Nephron progenitor cell (in vitro differentiated cells): Measurements from ENCODE around the gene SLAMF9.

Source experiments
- DNase-seq: peaks from one replicate; pipeline ENCODE4 v3.0.0; 2021
- H3K27ac Mint-ChIP-seq: 2 replicates; pipeline ENCODE4 v1.8.0; 2021; ENCODE audit warnings: mild to moderate bottlenecking, moderate library complexity, mixed read lengths
- H3K27me3 Mint-ChIP-seq: 2 replicates; pipeline ENCODE4 v1.8.0; 2021; ENCODE audit warnings: mild to moderate bottlenecking, low read depth, mixed read lengths; ENCODE audit not compliant: poor library complexity
- H3K36me3 Mint-ChIP-seq: 2 replicates; pipeline ENCODE4 v1.8.0; 2021; ENCODE audit warnings: low read depth, mixed read lengths
- H3K4me1 Mint-ChIP-seq: 2 replicates; pipeline ENCODE4 v1.8.0; 2021; ENCODE audit warnings: mixed read lengths
- H3K4me3 Mint-ChIP-seq: 2 replicates; pipeline ENCODE4 v1.8.0; 2021; ENCODE audit warnings: mild to moderate bottlenecking, moderate library complexity, mixed read lengths
- H3K9me3 Mint-ChIP-seq: 2 replicates; pipeline ENCODE4 v1.8.0; 2021; ENCODE audit warnings: mild to moderate bottlenecking, moderate library complexity, mixed read lengths
- TF ChIP-seq, protein P1 (sequence below): fragments of 200-600 bp; sonication (generic); IDR thresholded peaks from 2 replicates; pipeline ENCODE4 v1.5.0; 2021; ENCODE audit warnings: antibody characterized with exemption

SLAMF9 gene

DNA sequence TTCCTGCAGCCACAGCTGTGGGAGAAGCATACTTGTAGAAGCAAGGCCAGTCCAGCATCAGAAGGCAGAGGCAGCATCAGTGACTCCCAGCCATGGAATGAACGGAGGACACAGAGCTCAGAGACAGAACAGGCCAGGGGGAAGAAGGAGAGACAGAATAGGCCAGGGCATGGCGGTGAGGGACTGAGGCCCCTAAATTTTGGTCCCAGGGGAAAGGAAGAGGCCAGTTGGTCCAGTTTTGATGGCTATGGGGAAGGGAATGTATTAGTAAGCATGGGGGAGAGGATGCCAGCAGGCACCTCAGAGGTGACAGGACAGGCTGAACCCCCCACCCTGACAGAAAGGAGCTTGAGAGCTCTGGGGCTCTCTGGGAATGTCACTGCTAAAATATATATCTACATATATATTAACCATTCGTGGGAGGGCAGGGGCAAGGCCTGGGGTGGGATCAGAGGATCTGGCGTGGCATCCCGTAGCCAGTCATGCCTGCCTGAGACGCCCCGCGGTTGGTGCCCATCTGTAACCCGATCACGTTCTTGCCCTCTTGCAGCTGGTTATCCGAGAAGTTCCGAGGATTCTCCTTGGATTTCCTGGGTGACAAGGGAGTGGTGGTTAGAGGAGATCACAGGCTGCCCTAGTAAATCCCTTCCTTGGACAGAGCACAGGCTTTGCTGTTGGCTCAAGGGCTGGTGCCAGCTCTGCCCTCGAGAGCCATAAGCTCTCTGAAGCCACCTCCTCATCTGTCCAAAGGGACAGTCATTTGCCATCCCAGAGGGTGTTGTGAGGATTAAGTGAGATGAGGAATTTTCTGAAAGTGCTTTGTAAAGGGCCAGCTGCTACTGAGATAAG, 35.5 kb downstream of the SLAMF9 start:
- Mint-ChIP-seq H3K27me3 (peaks cover 2% of the 10 kb centered on the region), H3K4me1 (peaks cover 53% of the 10 kb centered on the region), H3K4me3 (no peak overlapping the region), H3K9me3 (no peaks in the 10 kb centered on the region), H3K27ac (peak overlapping the region; percentile 7), H3K36me3 (peaks cover 11% of the 10 kb centered on the region)
- TF ChIP-seq, protein P1, sequence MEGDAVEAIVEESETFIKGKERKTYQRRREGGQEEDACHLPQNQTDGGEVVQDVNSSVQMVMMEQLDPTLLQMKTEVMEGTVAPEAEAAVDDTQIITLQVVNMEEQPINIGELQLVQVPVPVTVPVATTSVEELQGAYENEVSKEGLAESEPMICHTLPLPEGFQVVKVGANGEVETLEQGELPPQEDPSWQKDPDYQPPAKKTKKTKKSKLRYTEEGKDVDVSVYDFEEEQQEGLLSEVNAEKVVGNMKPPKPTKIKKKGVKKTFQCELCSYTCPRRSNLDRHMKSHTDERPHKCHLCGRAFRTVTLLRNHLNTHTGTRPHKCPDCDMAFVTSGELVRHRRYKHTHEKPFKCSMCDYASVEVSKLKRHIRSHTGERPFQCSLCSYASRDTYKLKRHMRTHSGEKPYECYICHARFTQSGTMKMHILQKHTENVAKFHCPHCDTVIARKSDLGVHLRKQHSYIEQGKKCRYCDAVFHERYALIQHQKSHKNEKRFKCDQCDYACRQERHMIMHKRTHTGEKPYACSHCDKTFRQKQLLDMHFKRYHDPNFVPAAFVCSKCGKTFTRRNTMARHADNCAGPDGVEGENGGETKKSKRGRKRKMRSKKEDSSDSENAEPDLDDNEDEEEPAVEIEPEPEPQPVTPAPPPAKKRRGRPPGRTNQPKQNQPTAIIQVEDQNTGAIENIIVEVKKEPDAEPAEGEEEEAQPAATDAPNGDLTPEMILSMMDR: no peak
- no peak for DNase-seq

DNA sequence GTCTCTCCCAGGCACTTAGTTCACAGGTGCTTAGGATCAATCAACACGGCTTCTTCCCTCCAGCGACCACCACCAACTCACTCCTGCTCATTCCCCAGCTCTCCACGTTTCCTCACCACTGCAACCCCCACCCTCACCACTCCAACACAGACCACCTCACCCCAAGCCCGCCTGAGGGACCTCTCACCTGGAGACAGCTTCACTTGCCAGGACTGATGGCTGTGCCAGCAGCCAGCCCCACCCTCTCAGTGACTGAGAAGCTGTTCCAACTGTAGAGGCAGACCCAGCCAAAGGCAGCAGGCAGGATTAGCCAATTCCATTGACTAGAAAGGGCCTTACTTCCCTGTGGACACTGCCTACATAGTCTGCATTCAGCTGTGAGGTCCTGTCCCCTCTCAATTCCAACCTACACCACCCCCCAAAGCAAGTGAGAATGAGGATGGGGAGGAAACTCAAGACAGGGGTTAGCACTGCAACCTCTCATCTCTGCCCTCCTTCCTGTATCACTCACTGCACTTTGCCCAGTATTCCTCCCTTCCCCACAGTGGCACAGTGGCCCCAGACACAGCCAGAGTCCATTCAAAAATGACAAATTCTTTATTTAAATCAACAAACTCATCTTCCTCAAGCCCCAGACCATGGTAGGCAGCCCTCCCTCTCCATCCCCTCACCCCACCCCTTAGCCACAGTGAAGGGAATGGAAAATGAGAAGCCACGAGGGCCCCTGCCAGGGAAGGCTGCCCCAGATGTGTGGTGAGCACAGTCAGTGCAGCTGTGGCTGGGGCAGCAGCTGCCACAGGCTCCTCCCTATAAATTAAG, 36.3 kb downstream of the SLAMF9 start:
- H3K36me3 Mint-ChIP-seq: peaks cover 11% of the 10 kb centered on the region
- no peak for DNase-seq
- H3K4me1 Mint-ChIP-seq: peaks cover 45% of the 10 kb centered on the region
- H3K27me3 Mint-ChIP-seq: peaks cover 2% of the 10 kb centered on the region
- no peak overlapping the region for H3K4me3 Mint-ChIP-seq
- no peaks in the 10 kb centered on the region for H3K9me3 Mint-ChIP-seq
- H3K27ac Mint-ChIP-seq: peak overlapping the region; percentile 7
- TF ChIP-seq, protein P1: no peak

DNA sequence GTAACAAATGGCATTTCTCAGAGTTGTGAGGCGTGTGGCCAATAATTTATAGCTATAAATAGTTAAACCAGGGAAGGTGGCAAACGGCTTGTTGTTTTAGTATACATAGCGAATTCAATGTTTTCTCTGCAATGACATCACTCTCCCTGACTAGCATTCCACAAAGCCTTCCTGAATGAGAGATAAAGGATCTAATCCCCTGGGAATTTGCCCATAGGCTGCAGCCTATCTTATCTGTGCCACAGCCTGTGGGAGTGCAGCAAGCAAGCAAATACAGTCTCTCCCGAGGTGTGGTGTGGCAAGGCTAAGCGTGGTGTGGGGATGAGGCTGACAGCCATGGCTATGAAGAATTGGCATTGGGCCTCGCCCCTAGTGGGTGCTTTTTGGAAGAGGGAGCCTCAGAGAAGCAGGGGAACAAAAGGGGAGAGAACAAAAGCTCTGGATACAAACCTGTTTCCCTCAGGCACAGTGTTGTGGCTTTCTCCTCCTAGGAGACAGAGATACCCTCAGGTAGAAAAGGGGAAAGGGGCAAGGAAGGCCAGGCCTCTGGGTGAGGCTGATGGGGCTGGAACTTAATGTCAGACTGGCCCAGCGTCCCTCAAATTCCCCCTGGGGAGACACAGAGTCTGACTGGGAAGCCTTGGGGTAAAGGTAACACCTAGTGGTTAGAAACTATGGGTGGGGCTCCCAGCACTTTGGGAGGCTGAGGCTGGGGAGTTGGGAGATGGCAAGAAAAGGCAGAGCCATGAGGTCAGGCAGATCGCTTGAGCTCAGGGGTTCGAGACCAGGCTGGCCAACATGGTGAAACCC, 37.6 kb downstream of the SLAMF9 start:
- Mint-ChIP-seq H3K9me3 (no peaks in the 10 kb centered on the region), H3K4me1 (peaks cover 41% of the 10 kb centered on the region), H3K4me3 (no peak overlapping the region), H3K27ac (peak overlapping the region; percentile 79), H3K27me3 (peaks cover 6% of the 10 kb centered on the region), H3K36me3 (peaks cover 11% of the 10 kb centered on the region)
- TF ChIP-seq, protein P1: no peak
- DNase-seq: no peak

DNA sequence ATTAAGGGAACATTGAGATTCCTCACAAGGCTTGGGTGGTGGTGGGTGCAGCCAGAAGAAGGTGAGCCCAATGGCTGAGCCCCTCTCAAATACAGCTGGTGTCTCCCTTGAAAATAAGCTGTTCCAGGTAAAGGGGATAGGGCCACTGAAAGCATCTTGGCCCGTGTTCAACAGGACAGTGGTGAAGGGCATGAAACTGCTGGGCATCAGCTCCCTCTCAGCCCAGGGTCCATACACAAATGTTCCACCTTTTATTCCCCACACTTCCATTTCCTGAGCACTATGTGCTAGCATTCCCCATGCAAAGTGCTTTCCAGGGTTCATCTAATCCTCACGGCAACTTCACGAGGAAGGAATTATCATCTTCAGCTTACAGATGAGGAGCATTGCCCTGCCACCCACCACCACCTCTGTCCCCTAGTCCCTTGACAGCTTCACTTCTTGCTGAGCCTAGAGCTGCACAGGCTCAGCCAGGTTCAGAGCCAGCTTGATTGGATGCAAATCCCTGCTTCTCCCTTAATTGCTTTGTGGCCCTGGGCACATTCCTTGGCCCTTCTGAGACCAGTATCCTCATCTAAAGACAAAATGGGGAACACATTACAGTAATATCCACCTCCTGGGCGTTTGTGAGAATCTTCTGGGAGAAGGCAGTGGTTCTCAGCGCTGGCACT, 38.3 kb downstream of the SLAMF9 start:
- Mint-ChIP-seq H3K9me3 (no peaks in the 10 kb centered on the region), H3K4me1 (peaks cover 42% of the 10 kb centered on the region), H3K36me3 (peaks cover 10% of the 10 kb centered on the region), H3K27ac (no peak overlapping the region), H3K4me3 (no peak overlapping the region), H3K27me3 (peaks cover 6% of the 10 kb centered on the region)
- no peak for DNase-seq
- TF ChIP-seq, protein P1: no peak

DNA sequence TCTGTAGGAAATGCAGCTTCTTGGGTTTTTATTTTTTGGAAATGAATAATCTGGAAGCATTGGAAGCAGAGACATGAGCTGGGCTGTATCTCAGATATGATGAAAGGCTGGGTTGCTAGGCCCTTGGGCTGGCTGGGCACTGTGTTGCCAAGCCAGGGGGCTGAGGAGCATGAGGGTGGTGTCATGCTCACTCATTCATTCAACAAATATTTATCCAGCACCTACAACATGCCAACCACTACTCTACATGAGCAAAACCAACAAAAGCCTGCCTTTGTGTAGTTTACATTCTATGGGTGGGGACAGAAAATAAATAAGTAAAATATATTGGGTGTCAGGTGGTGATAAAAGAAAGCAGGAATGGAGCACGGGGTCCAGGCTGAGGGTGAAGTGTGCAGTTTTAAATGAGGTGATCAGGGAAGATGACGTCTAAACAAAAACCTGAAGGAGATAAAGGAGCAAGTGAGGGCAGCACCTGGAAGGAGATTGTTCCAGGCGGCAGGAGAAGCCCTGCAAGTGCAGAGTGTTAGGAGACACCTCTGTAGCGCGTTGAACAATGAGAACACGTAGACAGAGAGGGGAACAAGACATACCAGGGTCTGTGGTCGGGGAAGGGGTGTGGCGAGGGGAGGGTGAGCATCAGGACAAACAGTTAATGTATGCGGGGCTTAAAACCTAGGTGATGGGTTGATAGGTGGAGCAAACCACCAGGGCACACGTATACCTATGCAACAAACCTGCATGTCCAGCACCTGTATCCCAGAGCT, 39.6 kb downstream of the SLAMF9 start:
- no peak for DNase-seq
- no peaks in the 10 kb centered on the region for H3K36me3 Mint-ChIP-seq
- TF ChIP-seq, protein P1: no peak
- H3K4me3 Mint-ChIP-seq: no peak overlapping the region
- H3K27me3 Mint-ChIP-seq: peaks cover 6% of the 10 kb centered on the region
- H3K4me1 Mint-ChIP-seq: peaks cover 53% of the 10 kb centered on the region
- no peaks in the 10 kb centered on the region for H3K9me3 Mint-ChIP-seq
- H3K27ac Mint-ChIP-seq: no peak overlapping the region
